C1 segment of cervical spinal cord (tissue), 14 donors: ENCODE measurements around the gene FAM156A.
"Not testable (repeated sequence)": the region's sequence is repeated elsewhere in the genome, so short reads cannot be mapped to it uniquely, and the experiment has no call there.

Experiments used
- DNase-seq, 14 donors: peaks; one replicate each; lab custom pipeline; 2025; lab: John Stamatoyannopoulos, UW

The FAM156A gene, protein sequence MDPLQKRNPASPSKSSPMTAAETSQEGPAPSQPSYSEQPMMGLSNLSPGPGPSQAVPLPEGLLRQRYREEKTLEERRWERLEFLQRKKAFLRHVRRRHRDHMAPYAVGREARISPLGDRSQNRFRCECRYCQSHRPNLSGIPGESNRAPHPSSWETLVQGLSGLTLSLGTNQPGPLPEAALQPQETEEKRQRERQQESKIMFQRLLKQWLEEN

DNA sequence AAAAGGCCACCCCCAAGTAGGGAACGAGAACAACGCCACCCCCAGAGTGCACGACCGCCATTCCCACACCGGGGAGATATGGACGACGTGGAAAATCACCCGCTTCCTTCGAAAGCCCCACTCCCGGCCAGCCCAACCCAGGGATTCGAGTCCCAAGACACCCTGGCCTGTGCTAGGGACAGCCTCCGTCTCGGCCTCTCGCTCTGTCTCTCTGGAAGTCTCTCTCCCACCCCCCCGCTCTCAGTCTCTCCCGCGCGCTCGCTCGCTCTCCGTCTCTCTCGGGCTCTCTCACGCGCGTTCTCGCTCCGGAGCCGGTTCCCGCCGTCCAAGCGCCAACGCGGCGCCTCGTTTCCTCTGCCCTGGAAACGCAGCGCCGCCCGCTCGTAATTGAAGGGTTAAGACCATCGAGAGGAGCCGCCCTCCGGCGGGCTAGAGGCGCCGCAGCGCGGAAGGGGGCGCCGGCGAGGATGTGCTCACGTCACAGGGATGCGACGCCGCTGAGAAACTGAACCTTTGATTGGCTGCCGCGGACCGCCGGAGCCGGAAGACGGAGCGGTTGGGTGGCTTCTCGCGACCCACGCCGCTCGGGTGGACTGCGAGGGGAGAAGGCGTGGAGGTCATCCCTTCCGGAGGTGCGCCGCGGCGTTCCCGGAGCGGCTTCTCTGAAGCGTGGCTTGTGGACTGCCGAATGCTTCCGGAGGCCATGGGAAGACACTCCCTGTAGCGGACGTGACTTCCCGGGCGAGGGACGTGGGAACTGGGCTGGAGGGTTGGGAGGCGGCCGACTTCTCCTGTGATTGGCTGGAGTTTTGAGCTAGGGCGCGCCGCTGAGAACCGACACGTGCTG is at the start of gene FAM156A:
FAM156A (minus strand) TSS at position 406 of the 847 bp plus-strand sequence. CDS start 9,930 bp downstream, outside the sequence.
- DNase-seq = not testable (repeated sequence)

DNA sequence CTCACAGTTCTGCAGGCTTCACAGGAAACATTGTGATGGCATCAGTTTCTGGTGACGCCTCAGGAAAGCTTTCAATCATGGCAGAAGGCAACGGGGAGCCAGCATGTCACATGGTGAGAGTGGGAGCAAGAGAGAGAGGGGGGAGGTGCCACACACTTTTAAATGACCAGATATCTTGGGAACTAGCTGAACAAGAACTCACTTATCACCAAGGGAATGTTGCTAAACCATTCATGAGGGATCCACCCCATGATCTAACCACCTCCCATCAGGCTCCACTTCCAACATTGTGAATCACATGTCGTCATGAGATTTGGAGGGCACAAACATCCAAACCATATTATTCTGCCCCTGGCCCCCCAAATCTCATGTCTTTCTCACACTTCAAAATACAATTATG is 47.0 kb upstream of the FAM156A start:
- DNase-seq = no peak

DNA sequence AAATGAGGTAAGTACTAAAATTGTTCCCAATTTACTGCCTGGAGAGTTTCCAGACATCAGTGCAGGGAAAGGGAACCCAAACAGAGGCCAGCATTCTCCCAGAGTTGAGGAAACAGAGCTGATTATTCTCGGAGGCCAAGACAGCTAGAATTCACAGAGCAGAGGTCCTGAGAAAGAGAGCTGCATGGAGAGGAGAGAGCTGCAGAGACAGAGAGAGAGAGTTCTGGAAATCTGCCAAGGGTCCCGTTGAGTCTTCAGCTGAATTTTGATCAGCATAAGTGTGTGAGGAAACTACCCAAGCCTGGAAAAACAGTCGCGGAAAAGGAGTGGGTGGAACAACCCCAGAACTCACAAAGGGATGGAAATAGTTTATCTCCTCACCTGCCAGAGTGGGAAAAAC is 46.5 kb upstream of the FAM156A start:
- DNase-seq = no peak

DNA sequence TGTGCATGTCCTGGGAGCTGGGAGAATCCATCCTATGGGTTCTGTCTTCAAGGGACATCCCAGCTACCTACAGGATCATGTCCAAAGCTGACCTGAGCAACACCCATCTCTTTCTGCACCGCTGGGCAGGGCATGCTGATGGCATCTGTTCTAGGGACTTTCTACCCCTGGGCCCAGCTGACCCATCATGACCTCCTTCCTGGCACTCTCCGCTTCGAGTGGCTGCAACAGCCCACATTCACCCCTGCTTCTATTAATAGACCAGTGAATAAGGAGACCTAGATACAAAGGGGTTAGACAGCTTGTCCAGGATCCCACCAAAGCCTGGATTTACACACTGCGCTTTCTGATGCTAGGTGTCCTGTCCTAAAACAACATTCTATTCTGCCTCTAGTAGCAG is 45.7 kb upstream of the FAM156A start:
- DNase-seq = no peak

DNA sequence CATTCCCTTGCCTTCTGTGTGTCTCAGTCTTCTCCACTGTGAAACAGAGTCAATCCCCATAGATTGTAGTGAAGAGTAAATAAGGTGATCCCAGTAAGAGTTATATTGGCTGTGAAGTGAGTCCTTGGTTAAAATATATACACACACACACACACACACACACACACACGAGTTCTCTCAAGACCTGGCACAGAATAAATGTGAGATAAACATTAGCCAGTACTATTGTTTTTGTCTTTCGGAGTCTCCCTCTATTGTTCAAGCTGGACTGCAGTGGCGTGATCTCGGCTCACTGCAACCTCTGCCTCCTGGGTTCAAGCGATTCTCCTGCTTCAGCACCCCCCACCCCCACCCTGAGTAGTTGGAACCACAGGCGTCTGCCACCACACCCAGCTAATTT is 44.8 kb upstream of the FAM156A start:
- DNase-seq = no peak

DNA sequence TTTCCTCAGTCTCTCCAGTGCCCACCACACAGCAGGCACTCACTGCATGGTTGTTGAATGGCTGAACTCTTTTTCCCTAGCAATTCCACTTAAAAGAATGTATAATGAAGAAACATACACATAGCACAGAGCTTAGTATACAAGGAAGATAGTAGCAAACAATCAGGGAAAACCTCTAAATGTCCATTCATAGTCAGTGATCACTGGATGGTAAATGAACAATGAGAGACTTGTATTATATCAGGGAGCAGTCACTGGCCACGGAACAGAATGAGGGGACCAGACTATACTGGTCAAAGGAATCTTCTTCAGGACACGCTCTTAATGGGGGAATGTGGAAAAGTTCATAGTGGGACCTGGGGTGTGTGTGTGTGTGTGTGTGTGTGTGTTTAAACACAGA is 43.6 kb upstream of the FAM156A start:
- no peak for DNase-seq

DNA sequence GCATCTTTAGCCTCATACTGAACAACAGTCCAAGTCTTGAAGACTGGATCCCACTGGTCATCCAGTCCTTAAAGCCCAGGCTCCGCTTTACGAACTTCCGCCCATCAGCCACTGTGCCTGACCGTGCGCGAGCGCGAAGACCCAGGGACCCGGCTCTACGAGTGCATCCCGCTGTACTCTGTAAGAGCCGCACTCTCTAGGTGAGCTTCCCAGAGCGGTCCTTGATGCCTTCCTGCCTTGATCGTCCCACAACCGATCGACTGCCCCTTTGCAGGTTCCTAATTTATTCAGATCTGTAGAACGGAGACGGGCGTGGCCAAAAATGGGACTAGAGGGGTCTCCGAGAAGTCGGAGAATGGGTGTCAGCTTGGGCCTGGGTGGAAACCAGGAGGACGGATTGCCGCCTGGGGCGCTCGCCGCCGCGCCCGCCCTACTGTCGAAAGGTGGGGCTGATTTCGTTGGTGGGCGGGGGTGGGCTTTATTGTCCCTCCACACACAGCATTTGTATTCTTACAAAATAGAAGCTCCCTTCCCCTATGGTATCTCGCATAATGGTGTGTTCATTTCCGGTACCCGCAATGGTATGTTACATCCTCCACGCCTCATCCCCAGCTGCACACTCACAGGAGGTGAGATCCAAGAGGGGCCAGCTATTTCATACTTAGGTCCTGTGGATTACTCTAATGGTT is 42.3 kb upstream of the FAM156A start:
- DNase-seq = no peak

DNA sequence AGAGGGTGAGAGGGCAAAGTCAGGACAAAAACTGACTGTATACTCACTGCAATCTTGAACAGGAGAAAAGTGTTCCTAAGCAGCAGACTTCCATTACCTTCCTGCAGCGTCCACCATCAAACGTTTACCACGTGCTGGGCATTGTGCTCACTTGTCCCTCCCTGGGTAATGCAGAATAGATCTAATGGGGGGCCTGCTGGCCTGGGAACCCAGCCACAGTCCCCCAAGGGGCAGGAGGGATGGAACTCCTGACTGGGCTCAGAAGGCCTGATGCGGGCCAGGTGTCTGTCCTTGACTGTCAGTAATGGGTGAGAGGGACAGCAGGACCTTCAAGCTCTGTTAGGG is 37.6 kb upstream of the FAM156A start:
- DNase-seq = no peak

DNA sequence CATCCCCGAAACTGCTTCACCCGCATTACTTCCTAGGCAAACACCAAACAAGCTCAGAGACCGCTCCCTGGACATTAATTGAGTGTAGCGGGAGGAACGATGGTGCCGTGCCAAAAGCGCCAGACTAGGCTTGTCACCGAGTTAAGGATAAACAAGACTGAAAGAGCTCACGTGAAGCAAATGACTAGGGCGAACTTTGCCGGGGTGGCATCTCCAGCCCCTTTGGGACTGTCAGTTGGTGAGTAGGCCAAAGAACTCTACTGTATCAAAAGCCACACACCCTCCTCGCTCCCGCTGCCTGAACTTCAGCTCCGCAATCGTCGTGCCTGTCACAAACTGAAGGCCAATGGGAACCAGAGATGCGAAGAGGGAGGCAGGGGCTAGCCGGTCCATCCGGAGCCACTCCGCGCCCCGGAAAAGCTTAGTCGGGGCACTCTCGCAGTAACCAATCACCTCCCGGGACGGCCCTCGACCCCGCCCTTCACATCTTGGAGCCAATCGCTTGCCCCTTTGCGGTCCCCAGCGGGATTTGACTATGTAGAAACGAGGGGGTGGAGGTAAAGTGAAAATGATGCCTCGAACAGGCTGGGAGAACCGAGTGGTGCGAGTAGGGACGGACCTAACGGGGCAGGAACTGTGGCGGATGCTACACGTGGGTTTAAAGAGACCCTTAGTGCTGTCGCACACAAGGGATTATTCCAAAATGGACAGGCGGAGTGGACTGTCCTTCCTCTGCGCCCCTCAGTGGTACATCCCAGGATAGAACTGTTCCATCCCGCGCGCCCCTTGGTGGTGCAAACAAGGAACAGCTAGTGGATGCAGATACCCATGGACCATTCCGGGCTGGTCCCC is 37.0 kb upstream of the FAM156A start:
- DNase-seq = peak; percentile 51 to 92 (median 86)

DNA sequence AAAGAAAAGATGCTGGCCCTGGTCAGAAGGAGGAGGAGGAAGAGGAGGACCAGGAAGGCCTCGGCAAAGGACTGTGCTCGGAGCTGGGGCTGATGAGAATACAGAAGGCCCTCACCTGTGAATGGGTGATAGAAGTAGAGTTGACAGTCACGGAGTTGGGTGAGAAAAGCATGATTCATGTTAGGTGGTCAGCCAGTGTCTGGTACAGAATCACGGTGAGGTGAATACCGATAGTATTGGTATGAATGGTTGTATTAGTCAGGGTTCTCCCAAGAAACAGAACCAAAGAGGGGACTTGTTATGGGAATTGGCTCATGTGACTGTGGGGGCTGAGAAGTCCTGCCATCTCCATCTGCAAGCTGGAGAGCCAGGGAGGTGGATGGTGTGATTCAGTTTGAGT is 32.5 kb upstream of the FAM156A start:
- DNase-seq = no peak

DNA sequence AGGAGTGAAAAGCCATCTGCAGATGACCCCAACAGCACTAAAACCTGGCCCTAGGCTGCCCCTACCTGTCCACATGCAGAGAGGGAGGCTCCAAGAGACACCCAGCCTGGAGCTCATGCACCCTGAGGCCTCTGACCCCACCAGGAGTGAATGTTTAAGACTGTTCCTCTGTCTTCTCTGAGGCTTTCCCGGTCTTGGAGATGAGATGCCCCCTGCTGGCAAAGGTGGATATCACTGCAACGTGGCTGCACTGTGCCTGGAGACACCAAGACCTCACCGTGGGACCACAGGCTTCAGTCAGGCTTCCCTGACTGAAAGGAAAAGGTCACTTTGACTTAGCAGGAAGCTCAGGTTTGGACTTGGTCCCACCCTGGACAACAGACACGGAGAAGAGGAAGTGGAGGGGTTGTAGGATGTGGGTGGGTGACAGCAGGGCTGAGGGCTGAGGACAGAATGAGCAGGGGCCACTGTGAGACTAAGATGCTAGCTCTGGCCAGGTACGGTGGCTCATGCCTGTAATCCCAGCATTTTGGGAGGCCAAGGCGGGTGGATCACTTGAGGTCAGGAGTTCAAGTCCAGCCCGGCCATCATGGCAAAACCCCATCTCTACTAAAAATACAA is 31.8 kb upstream of the FAM156A start:
- peak in 8 of 14 donors; percentile 0 to 41 (median 6) for DNase-seq

DNA sequence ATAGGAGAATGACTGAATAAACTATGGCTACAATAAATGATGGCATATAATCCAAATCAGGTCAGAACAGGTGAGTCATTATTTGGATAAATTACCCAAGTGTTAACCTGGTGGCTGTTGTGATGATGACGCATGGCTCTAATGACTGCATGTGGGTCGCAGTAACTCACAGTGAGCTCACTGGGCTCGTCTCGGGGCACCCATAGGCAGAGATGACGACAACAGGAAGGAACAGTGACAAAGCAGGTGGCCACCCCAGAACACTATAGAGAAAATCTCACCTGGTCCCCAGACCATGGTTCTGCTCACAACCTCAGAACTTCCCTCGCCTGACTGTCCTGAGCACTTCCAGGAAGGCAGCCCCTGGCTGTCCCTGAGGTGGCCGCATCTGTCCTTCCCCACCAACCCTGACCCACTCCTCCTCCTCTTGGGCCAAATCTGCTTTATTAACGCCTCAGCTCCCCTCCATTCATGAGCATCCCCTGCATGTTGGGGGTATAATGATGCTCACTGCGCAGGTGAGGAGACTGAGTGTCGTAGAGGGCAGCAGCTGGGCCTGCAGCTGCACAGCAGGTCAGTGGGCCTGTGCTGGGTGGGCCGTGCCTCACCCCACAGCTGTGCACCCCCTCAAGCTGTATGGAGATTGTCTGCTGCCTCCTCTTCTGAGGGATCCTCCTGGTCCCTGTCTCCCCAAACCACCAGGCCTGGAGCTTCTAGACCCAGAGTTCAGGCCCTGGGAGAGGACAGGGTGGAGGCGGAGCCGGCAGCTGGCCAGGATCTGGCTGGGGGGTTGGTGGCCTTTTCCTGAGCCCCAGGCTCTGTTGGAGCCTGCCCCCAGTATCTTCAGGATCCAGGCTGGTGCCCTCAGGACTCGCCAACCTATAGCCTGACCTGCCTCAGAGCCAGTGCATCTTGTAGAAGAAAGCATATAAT is 30.9 kb upstream of the FAM156A start:
- no peak for DNase-seq

DNA sequence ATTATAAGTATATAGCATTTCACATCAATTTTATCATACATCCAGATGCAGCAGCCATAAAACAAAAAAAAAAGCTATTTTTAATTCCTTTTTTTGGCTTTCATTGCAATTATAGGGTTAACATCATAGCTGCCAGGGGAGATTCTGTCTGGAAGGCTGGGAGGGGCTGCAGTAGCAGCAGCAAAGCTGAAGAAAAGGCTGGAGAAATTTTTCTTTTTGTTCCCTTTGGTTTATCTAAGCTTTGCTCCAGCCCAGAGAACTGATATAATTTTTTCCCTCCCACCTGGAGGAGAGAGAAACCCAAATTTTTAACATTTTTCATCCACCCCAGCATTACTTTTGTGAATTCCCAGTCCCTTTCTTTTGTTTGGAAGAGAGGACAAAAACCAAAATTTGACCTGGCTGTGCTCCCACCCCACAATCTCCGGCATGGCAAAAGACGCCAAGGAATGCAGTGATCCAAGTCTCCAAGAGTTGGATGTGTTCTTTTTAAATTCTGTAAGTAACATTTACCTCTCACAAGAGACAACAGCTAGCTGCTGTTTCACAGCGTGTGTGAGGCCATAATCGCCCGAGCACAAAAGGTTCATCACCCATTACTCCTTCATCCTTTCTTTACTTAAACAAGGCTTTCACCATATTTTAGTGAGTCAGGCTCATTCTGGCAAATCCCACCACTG is 25.1 kb upstream of the FAM156A start:
- DNase-seq = no peak

DNA sequence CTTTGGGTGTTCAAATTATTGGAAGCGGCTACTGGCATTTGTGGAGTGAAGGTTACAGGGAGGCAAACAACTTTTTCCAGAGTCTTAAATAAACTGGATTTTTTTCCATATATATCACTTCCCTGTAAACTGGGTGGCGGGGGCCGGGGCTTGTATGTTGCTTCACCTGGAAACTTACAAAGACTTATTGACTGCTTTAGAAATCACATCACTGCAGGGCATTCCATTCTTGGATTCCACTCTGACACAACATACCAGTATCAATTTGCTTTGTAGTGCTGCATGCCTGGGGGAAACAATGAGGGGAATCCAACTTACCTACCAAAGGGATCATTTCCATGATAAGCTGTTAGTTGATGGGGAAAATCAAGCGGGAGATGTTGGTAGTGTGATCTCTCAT is 21.7 kb upstream of the FAM156A start:
- no peak for DNase-seq

DNA sequence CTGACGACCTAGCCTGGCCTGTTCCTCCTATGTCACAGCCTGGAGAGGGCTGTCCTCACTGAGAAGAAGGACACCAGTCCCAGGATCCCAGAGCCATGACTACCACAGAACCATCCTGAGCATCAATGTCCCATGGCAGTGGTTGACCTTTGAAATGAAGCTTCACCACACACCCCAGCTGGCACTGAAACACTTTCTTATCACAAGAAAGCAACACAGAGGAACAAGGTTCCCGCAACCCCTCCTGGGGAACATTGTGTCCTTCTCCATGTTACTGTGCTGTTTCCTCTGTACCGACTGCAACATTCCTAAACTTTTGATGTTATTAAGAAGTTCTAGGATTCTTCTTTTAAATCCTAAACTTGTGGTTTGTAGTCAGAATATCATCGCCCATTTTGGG is 21.2 kb upstream of the FAM156A start:
- DNase-seq = no peak

DNA sequence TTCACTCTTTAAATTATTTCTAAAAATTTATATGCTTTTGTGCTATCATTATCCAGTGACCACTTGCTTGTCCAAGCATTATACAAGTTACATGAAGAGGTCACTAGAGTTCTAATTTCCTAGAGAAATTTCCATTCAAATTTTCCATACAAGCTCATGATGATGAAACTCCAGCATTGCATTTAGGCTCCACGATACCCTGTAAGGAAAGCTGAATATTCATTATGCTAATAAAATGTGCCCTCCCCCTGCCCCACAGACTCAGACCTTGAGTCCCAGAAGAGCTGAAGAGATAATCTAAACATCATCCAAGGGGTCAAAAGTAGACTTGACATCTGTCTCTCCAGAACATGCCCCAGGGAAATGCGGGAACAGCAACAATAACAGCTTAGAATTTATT is 19.6 kb upstream of the FAM156A start:
- no peak for DNase-seq

DNA sequence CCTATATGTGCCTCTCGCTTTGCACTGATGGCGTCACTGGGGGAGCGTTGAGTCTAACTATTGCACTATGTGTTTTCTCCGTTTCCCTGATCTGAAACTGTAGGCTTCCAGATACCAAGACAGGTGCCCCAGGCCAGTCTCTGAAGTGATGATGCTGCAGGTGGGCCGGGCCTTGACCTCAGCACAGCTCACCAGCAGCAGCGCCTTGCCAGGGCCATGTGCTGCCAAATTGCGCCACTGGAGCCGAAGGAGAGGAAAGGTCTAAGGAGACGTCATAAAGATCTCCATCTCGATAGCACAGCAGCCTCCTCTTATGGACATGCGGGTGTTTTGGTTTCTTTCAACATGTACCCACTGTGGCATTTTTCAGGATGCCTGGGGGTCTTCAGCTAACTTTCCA is 17.3 kb upstream of the FAM156A start:
- DNase-seq = not testable (repeated sequence)

DNA sequence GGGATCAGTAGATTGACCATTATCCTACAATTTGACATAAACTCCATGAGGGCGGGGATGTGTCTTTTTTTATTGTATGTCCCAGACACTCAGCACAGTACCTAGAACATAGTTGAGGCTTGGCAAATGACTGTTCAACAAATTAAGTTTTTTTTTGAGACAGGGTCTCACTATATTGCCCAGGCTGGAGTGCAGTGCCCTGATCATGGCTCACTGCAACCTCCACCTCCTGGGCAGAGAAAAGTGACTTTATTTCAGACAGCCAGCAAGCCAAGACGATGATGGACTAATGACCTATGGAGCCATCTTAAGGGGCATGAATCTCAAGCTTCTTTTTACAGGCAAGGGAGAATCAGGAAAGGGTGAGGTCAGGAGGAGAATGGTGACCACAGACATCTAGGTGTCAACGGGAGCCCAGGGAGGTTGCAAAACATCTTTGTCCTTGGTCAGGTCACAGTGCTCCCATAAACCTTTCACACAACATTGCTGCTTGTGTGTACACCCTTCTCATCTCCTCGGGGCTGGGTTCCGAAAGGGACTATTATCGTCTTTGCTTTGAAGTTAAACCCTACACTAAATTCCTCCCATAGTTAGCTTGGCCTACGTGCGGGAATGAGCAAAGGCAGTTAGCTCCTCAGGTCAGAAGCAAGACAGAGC is 16.1 kb upstream of the FAM156A start:
- not testable (repeated sequence) for DNase-seq

DNA sequence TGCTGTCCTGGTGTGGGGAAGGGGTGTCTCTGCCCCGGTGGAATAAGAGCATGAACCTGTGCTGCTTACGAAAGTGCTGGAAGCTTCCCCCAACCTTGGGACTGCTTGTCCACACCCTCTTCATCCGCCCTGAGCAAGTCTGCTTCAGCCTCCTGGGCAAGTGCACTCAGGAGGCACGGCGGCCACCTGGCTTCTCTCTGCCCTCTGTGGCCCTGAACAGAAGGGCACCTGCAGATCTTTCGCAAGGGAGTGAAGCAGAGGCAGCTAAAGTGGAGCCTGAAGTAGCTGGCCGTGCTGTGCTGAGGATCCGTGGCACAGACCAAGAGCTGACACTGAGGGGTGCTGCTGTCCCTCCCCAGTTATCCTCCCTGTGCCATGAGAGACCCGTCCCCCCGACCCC is 9.6 kb upstream of the FAM156A start:
- not testable (repeated sequence) for DNase-seq
